WERI-Rb-1 (cell line): ENCODE results near the gene TMEM222.
A peak's percentile ranks its signal among the peaks of the same experiment; 100 is the strongest.

Experiments used
- DNase-seq: peaks from one replicate; pipeline ENCODE4 v3.0.0-alpha.2; 2020
- H3K27ac ChIP-seq: fragments of 250-450 bp; sonication (Bioruptor Pico); 2 replicates; pipeline ENCODE4 v1.5.1; 2020; ENCODE audit warnings: mild to moderate bottlenecking, moderate library complexity
- H3K27me3 ChIP-seq: fragments of 250-450 bp; sonication (Bioruptor Pico); 2 replicates; pipeline ENCODE4 v1.5.1; 2021; ENCODE audit warnings: mild to moderate bottlenecking, low read depth, moderate library complexity; ENCODE audit not compliant: insufficient read depth, severe bottlenecking
- H3K36me3 ChIP-seq: fragments of 250-450 bp; sonication (Bioruptor Pico); 2 replicates; pipeline ENCODE4 v1.5.1; 2020; ENCODE audit warnings: mild to moderate bottlenecking, moderate library complexity
- H3K4me3 ChIP-seq: 2 replicates; pipeline ENCODE4 v1.5.1; 2011; ENCODE audit warnings: low read depth, mild to moderate bottlenecking, control low read depth, low read length
- H3K9me3 ChIP-seq: fragments of 250-450 bp; sonication (Bioruptor Pico); 2 replicates; pipeline ENCODE4 v1.5.1; 2021; ENCODE audit warnings: mild to moderate bottlenecking, moderate library complexity; ENCODE audit not compliant: severe bottlenecking
- TF ChIP-seq, protein P1 (sequence below): IDR thresholded peaks from 2 replicates; pipeline ENCODE4 v1.5.1; 2011; ENCODE audit warnings: low read depth, mild to moderate bottlenecking, control low read depth, inconsistent platforms, low read length

TMEM222 gene

DNA sequence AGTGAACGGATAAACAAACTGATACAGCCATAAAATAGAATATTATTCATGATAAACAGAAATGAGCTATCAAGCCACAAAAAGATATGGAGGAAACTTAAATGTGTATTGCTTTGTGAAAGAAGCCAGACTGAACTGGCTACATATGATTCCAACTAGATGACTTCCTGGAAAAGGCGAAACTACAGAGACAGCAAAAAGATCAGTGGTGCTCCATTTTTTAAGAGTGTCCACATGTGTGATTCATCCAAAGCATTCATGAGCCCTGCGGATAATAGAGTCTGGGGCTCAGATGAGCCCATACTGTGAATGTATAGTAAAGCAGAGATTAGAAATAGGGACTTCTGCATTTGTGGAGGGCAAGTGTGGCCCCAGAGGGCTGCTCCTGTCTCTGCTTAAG lies 7.8 kb upstream of the TMEM222 start:
- no peaks in the 10 kb centered on the region for H3K9me3 ChIP-seq
- H3K36me3 ChIP-seq, result no peaks in the 10 kb centered on the region; the same call in 1 of the 2 replicates
- H3K27me3 ChIP-seq, result no peaks in the 10 kb centered on the region
- no peak for DNase-seq
- no peak overlapping the region for H3K4me3 ChIP-seq
- no peak overlapping the region for H3K27ac ChIP-seq
- TF ChIP-seq, protein P1, sequence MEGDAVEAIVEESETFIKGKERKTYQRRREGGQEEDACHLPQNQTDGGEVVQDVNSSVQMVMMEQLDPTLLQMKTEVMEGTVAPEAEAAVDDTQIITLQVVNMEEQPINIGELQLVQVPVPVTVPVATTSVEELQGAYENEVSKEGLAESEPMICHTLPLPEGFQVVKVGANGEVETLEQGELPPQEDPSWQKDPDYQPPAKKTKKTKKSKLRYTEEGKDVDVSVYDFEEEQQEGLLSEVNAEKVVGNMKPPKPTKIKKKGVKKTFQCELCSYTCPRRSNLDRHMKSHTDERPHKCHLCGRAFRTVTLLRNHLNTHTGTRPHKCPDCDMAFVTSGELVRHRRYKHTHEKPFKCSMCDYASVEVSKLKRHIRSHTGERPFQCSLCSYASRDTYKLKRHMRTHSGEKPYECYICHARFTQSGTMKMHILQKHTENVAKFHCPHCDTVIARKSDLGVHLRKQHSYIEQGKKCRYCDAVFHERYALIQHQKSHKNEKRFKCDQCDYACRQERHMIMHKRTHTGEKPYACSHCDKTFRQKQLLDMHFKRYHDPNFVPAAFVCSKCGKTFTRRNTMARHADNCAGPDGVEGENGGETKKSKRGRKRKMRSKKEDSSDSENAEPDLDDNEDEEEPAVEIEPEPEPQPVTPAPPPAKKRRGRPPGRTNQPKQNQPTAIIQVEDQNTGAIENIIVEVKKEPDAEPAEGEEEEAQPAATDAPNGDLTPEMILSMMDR, result no peak

DNA sequence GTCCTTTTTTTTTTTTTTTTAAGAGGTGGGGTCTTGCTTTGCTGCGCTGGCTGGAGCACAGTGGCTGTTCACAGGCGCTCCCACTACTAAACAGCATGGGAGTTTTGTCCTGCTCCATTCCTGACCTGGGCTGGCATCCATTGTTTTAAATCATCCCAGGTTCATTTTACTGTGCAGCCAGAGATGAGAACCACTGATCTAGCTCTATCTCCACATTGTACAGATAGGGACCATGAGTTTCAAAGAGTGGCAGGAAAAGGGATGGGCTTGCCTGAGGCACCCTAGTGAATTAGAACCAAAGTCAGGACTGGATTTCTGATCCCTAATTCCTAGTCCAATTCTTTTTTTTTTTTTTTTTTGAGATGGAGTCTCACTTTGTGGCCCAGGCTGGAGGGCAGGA lies 7.2 kb upstream of the TMEM222 start:
- Histone ChIP-seq H3K4me3 (no peak overlapping the region), H3K9me3 (no peaks in the 10 kb centered on the region), H3K36me3 (no peaks in the 10 kb centered on the region; the same call in 1 of the 2 replicates), H3K27ac (no peak overlapping the region), H3K27me3 (no peaks in the 10 kb centered on the region)
- DNase-seq, result no peak
- TF ChIP-seq, protein P1, result no peak

DNA sequence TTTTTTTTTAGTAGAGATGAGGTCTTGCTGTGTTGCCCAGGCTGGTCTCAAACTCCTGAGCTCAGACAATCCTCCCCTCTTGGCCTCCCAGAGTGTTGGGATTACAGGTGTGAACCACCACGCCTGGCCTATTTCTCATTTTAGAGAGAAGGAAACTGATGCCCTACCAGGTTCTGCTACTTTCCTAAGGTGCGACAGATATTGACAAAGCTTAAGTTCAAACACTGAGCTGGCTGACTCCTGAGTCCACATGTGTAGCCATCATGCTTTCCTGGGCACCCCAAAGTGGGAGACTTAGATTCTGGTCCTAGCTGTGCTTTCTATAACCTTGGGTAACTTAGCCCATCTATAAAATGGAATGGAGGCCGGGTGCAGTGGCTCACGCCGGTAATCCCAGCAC lies 5.1 kb upstream of the TMEM222 start:
- Histone ChIP-seq H3K27ac (no peak overlapping the region; the same call in 1 of the 2 replicates), H3K27me3 (no peaks in the 10 kb centered on the region), H3K4me3 (no peak overlapping the region), H3K9me3 (no peaks in the 10 kb centered on the region), H3K36me3 (no peaks in the 10 kb centered on the region)
- TF ChIP-seq, protein P1, result no peak
- no peak for DNase-seq

DNA sequence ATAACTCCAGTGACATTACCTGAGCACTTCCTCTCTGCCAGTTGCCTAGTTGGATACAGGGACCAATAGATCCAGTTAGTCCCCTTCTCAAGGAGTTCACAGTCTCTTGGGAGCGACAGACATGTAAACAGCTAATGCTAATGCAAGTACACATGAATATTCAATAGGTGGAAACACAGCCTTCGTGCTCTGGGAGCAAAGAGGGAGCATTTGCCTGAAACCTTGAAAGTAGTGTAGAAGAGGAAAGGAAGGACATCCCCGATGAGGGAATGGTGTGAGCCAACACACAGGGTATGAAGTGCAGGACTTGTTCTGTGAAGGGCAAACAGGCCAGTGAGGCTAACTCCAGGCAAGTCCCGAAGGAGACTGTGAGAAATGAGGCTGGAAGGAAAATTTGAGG lies 3.8 kb upstream of the TMEM222 start:
- no peak for DNase-seq
- Histone ChIP-seq H3K36me3 (peaks cover 3% of the 10 kb centered on the region; the same call in 1 of the 2 replicates), H3K9me3 (no peaks in the 10 kb centered on the region), H3K4me3 (no peak overlapping the region), H3K27ac (peak overlapping the region; percentile 79), H3K27me3 (no peaks in the 10 kb centered on the region)
- TF ChIP-seq, protein P1, result no peak

DNA sequence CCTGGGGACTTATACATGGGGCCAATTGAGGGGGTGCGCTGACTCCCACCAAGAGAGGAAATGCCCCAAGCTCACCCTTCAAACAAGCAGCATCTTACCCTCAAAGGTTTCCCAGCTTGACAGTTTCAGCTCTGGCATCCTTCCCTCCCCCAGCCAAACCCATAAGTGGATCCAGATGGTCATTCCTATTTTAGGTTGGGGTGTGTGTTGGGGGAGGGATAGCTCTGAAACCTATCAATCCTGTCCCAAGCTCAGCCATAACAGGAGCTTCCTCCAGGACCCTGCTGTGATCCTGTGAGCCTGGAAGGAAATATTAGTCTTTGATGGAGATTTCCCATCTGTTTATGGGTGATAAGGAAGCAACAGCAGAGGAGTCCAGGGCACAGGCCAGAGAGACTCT lies 3.4 kb upstream of the TMEM222 start:
- peak overlapping the region; percentile 79 for H3K27ac ChIP-seq
- no peaks in the 10 kb centered on the region for H3K9me3 ChIP-seq
- no peak overlapping the region for H3K4me3 ChIP-seq
- peaks cover 4% of the 10 kb centered on the region for H3K36me3 ChIP-seq
- no peaks in the 10 kb centered on the region for H3K27me3 ChIP-seq
- DNase-seq, result peak; percentile 81
- TF ChIP-seq, protein P1, result no peak

DNA sequence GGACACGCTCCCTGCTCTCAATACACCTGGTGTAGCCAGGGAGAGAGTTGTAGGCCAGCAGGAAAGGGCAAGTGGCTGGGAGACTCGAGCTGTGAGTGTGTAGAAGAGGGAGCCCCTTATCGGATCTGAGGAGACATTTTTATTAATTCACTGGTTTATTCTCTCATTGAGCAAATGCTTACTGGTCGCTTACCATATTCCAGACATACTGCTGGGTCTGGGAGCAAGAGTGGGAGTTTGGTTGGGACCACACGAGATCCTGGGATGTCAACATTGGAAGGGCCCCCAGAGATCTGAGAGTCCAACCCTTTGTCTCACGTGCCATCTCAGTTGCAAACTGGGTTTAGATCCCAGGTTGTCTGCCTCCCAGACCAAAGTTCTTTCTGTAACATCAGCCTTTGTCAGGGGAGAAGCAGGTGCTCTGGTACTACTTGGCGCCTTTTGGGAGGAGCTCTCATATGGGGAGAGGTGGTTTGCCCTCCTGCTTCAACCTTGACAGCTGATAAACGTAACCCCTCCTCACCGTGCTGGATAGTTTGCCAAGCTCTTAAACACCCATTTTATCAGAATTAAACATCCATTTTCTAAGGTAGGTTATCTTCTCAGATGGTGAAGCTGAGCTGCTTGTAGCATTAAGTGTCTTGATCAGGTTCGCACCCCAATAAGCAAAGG lies 742 bp downstream of the TMEM222 start:
- TF ChIP-seq, protein P1, result no peak
- DNase-seq, result no peak

More for the DNA sequence above, 742 bp downstream of the TMEM222 start:
- H3K27me3 ChIP-seq, result no peaks in the 10 kb centered on the region
- H3K36me3 ChIP-seq, result peaks cover 27% of the 10 kb centered on the region
- peak overlapping the region; percentile 100 for H3K4me3 ChIP-seq
- H3K9me3 ChIP-seq, result no peaks in the 10 kb centered on the region
- H3K27ac ChIP-seq, result peak overlapping the region; percentile 85
